ENCODE measurements around the gene SLC39A6.
A peak's percentile ranks its signal among the peaks of the same experiment; 100 is the strongest.
"Not testable (repeated sequence)": the region's sequence is repeated elsewhere in the genome, so short reads cannot be mapped to it uniquely, and the experiment has no call there.

SLC39A6 gene

GRCh38 chr18:36092116-36092515, 37.0 kb downstream of the SLC39A6 start:
- DNase-seq: not testable (repeated sequence)

- DNase-seq: no peak
Measured at GRCh38 chr18:36089001-36089400, 40.1 kb downstream of the SLC39A6 start.

GRCh38 chr18:36088256-36088655, 40.9 kb downstream of the SLC39A6 start:
- DNase-seq: no peak

DNA sequence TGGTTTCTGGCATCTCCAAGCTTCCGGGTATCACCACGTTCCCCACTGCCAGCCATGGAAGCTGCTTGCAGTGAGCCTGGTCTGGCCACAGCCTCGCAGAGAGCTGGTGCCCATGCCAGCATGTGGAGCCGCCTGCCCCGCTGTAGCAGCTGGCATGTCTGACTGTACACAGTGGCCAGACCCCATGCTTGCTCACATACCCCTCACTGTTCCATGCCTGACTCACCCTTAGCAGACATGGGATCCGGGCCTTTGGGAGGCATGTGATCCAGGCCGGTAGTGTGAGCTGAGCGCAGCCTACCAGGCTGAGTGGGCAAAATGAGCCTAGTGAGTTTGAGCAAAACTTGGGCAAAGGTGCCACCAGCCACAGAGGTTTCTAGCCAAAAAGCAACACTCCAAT, 43.0 kb downstream of the SLC39A6 start:
- DNase-seq: no peak

GRCh38 chr18:36085195-36085594, 43.9 kb downstream of the SLC39A6 start:
- no peak for DNase-seq

DNA sequence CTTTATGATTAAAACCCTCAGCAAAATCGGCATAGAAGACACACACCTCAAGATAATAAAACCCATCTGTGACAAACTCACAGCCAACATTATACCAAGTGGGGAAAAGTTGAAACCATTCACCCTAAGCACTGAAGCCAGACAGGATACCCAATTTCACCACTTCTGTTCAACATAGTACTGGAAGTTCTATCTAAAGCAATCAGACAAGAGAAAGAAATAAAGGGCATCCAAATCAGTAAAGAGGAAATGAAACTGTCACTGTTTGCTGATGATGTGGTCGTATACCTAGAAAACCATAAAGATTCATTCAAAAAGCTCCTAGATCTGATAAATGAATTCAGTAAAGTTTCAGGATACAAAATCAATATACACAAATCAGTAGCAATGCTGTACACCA, 45.4 kb downstream of the SLC39A6 start:
- DNase-seq: no peak

- DNase-seq: not testable (repeated sequence)
Measured at GRCh38 chr18:36081118-36081517, 48.0 kb downstream of the SLC39A6 start.

DNA sequence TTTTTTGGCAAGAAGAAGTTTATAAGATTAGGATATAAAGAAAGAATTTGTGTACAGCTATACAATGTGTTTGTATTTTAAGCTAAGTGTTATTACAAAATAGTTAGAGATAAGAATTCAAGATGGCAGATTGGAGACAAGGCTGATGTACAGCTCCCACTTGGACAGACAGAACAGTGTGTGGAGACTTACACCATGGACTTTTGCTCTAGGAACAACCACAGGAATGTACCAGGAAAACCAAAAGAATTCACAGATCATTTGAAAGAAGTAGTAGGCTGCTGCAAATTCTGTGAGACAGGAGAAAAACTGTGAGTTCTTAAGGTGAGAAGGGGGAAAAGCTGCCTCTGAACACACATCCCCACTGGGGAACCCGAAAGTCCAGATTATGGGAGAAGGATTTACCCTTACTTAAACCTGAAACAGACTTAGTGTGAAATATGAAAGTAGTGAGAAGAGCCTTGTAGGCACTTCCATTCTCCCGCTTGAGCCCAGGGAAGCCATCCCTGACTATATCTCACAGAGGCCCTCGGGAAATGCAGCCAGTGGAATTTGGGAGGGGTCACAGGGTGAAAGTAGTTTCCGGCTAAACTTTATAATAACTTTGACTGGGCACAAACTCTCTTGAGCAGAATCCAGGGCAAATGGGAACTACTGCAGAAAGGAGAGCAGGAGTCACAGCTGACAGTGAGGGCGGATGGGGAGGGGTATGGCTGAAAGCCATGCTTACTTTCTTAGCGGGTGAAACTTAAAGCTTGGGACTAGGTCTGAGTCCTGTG, 50.2 kb downstream of the SLC39A6 start:
- no peak for DNase-seq

- DNase-seq: not testable (repeated sequence)
Measured at GRCh38 chr18:36077764-36078163, 51.4 kb downstream of the SLC39A6 start.

- DNase-seq: no peak
Measured at GRCh38 chr18:36075862-36076587, 53.1 kb downstream of the SLC39A6 start.

DNA sequence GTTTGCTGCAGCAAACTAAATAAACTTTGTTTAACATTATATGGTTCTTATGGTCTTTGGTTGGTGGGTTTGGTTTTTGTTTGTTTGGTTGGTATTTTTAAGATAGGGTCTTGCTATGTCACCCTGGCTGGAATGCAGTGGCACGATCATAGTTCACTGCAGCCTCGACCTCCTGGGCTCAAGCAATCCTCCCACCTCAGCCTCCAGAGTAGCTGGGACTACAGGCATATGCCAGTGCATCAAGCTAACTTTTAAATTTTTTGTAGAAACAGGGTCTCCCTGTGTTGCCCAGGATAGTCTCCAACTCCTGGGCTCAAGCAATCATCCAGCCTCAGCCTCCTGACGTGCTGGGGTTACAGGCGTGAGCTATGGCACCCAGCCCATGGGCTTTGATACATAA, 54.7 kb downstream of the SLC39A6 start:
- no peak for DNase-seq

DNA sequence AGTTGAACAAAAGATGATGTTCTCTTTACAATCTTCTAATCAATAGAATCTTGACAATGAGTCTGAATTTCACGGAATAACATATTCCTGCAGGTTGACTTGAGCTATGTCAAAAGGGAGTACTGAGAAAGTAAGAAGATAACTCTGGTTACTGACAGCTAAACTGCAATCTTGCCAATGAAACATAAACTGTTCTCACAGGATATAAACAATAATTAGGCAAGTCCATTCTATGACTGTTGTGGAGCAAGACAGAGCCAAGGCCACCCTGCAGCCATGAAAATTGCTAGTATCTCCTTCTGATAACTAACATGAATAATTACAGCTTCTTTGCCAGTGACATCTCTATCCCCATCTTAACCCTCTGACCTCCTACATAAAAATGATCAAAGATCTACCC, 55.5 kb downstream of the SLC39A6 start:
- DNase-seq: no peak

- DNase-seq: not testable (repeated sequence)
Measured at GRCh38 chr18:36072406-36072805, 56.7 kb downstream of the SLC39A6 start.

DNA sequence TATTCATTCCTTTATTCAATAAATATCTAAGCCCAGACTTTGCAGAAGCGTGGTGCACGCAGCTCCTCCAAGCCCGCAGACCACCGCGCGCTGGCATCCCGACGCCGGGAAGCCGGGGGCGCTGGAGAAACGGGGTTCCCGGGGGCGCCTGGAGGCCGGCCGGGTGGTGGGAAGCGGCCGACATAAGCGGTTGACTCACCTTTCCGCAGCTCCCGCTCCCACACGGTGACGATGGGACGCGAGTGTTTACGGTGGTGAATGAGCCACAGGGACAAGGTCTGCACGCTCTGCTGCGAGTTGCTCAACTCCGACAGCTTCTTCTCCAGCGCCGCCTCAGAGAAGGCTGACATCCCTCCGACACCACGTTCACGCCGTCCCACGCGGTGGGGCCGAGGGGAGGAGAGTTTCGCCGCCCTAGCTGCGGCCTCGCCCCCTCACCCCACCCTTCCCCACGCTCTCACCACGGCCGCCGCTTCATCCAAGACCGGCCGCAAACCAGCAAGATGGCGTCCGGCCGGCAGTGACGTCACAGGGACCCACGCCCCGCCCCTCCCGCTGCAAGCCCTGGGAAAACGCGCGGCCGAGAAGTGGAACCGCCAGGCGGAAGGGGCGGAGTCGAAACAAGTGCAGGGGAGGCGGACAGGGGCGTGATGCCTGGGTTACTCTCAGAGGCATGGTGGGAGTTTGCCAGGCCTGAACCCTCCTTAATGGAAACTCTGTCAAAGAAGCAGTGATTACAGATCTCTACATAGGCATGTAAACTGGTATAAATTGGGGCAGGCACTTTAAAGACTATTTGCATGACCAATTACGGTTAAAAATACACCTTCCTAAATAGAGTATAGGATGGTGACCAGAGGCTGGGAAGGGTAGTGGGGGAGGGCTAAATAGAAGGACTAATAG, 61.8 kb downstream of the SLC39A6 start, which contains the start of gene RPRD1A:
Gene RPRD1A, minus strand, starts transcription at position 505 of the 903 bp plus-strand sequence. Its CDS starts 155 bp downstream, at position 350.
- peak; percentile 98 for DNase-seq

DNA sequence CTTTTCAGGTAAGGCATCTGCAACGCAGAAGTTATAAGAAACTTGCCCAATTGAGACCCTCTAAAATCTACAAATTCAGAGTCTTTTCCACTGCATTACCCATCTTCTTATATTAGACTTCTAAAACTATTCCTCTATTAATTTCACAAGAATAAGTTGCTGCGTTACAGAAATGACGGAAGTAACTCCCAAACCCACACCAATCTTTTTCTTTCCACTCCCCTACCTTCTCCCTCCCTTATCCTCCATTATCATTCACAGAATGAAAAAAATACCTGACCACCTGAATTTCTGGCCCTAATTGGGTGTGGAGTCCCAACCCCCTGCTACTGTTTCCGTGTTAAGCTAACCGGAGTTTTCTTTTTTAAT, 62.5 kb downstream of the SLC39A6 start:
- peak; percentile 74 for DNase-seq

- DNase-seq: no peak
Measured at GRCh38 chr18:36066001-36066400, 63.1 kb downstream of the SLC39A6 start.

DNA sequence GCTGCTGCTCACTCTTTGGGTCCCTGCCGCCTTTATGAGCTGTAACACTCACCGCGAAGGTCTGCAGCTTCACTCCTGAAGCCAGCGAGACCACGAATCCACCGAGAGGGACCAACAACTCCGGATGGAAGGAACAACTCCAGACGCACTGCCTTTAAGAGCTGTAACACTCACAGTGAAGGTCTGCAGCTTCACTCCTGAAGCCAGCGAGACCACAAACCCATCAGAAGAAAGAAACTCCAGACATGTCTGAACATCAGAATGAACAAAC, 64.4 kb downstream of the SLC39A6 start:
- not testable (repeated sequence) for DNase-seq

GRCh38 chr18:36064027-36064808, 64.9 kb downstream of the SLC39A6 start:
- DNase-seq: no peak

DNA sequence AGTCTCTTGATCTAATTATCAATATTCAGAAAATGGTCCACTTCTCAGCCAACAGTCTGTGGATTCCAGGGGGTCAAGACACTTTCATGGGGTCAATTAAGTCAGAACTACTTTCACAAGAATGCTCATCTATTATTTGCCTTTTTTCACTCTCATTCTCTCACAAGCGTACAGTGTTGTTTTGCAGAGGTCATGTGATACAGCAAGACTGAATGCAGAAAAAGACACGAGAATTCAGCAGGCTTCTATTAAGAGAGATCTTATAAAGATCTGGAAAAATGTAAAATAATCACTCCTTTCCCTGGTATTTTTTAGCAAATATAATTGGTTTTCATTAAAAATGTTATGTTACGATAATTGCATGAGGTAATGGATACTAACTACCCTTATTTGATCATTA, 70.5 kb downstream of the SLC39A6 start:
- DNase-seq: no peak

Measured in NCI-H1092 treated with DMSO at 0.1 percent for 48 hours (cell line).